ENCODE measurements around the gene C1orf122.
"Not testable (repeated sequence)": the region's sequence is repeated elsewhere in the genome, so short reads cannot be mapped to it uniquely, and the experiment has no call there.

C1orf122 gene

GRCh38 chr1:37807555-37808368, at the start of gene C1orf122, which contains the start of gene YRDC:
Gene C1orf122 (plus strand): TSS chr1:37807790. CDS start chr1:37808405, 615 bp downstream.
Gene YRDC (minus strand): TSS chr1:37808208. CDS start chr1:37808180, 28 bp downstream.
- peak; percentile 94 for DNase-seq

- DNase-seq, result no peak
These were observed 48.1 kb upstream of the C1orf122 start for GRCh38 chr1:37759451-37759850.

GRCh38 chr1:37761416-37762095, 46.0 kb upstream of the C1orf122 start:
- no peak for DNase-seq

GRCh38 chr1:37762516-37762915, 45.1 kb upstream of the C1orf122 start:
- DNase-seq, result no peak

DNA sequence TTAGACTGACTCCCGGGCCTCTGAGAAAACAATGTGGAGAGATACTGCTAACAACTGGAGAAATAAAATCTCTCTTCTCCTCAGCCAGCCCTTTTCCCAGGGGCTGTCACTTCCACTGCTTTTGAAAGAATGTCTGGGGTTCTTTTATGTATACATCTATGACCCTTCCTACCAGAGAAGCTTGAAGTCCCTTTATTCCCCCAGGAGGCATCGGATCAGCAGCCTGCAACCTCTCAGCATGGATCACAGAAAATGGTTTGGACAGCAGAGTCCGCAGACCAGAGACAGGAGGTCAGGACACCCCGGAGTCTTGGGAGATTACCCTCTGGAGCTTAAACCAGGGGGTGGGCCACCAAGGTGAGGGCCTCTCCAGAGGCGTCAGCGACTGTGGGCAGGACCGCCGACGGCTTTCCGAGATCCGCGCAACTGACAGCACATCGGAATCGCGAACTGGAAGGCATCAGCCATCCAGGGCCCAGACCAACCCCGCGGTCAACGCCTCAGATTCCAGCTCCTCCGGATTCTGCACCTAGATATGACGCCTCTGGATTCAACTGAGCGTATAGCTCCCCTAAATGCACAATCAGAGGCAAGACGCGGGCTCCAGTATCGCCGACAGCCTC, 43.7 kb upstream of the C1orf122 start:
- DNase-seq, result no peak

GRCh38 chr1:37764414-37764825, 43.2 kb upstream of the C1orf122 start:
- DNase-seq, result peak; percentile 40

DNA sequence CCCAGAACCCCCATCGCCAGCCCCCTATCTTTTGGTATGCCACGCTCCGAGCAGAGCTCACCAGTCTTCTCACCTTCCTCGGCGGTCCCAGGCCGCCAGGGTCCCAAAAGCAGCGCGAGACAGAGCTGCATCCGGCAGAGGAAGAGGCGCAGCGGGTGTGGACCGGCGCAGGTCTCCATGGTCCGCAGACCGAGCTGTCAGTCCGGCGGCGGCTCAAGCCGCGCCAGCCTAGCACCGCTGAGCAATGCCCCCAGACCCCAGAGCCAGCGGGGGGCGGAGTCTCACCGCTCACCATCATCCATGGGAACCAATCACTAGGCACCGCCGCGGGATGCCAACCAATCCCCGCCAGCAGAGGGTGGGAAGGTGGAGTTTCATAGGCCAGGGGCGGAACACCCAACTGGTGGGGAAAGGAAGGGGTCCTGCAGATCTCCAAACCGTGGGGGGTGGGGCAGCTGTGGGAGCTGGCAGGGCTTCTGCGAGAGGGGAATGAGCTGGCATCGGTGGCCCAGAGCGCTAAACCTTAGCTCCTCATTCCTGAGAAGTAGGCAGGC, 42.6 kb upstream of the C1orf122 start, which contains the start of gene EPHA10:
Gene EPHA10 (minus strand): TSS at position 233 of the 554 bp plus-strand sequence. CDS start 54 bp downstream, at position 179.
- DNase-seq, result no peak

DNA sequence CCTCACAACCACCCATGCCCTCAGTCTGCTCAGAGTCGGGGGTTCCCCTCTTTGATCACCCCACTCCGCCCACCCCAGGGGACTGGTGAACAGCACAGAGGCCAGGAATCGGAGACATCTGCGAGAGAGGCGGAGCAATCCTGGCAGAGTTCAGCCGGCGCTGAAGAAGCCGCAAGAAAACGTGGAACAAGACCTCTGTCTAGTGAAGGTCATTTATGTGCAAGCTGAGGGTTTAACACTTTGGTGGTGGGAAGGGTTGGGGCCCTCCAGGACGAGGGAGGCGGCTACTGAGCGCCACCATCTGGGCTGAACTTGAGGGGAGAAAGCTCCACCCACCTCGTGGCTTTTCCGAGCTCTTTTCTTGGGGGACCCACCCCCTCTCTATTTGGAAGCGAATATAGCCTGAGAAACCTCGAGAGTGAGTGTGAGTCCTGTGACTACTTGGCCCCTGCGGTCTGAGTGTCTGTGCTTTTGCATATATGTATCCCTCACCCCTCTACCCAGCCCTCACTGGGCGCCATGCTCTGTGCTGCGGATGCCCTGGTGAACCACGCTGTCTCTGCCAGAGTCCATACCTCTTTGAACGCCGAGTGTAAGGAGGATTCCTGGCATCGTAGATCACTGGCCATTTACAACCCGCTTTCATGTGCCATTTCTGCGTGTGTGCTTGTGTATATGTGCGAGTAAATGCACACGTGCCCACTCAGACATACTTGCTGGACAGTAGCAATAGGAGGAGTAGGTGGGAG, 41.5 kb upstream of the C1orf122 start:
- DNase-seq, result peak; percentile 20

DNA sequence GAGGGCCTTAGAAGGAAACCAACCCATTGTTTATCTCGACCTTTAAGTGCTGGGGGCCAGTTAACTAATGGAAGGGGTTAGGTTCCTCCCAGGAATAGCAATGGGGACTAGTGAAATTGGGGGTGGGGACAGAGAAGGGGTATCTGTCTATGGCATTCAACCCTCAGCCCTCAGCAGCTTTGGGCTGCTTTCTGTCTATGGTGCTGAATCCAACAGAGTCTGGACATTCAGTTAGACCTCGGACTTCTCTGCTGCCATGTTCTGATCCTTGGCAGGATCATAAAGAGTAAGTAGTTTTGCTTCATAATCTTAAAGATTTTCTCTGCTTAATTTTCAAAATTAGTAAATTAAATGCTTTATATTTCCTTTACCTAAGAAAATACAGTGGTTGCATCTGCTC, 40.1 kb upstream of the C1orf122 start:
- no peak for DNase-seq

GRCh38 chr1:37771440-37771839, 36.1 kb upstream of the C1orf122 start:
- DNase-seq, result not testable (repeated sequence)

GRCh38 chr1:37776946-37777516, 30.6 kb upstream of the C1orf122 start:
- no peak for DNase-seq

- DNase-seq, result no peak
These were observed 28.9 kb upstream of the C1orf122 start for GRCh38 chr1:37778654-37779053.

GRCh38 chr1:37782491-37782890, 25.1 kb upstream of the C1orf122 start:
- no peak for DNase-seq

GRCh38 chr1:37792943-37793686, 14.5 kb upstream of the C1orf122 start:
- DNase-seq, result no peak

GRCh38 chr1:37793773-37794371, 13.7 kb upstream of the C1orf122 start, which contains the start of gene MANEAL:
Gene MANEAL (plus strand): TSS chr1:37793847. CDS start chr1:37794183, 336 bp downstream.
- DNase-seq, result peak; percentile 28

GRCh38 chr1:37794372-37795339, 12.9 kb upstream of the C1orf122 start:
- no peak for DNase-seq

- DNase-seq, result peak; percentile 45
These were observed 12.1 kb upstream of the C1orf122 start for GRCh38 chr1:37795340-37796125.

DNA sequence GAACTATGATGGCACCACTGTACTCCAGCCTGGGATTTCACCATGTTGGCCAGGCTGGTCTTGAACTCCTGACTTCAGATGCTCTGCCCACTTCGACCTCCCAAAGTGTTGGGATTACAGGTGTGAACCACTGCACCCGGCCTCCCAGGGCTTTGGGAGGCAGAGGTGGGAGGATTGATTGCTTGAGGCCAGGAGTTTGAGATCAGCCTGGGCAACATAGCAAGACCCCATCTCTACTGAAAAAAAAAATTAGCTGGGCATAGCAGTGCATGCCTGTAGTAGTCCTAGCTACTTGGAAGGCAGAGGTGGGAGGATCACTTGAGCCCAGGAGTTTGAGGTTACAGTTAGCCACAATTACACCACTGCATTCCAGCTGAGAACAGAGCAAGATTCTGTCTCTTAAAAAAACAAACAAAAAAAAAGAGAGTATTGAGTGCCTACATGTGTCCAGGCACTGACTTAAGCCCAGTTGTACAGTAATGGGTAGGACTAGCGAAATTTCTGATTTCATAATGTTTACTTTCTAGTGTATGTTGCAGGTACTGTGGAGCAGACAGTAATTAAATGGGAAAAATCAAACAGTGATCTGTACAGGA, 9.7 kb upstream of the C1orf122 start:
- no peak for DNase-seq
